H9 (cell line): Measurements from ENCODE around the gene CEP128. TPM values are rescaled to one million over a fixed set of nuclear protein-coding genes. Genes with fewer than 3 reads are reported as not detected.

Source experiments
- DNase-seq: peaks from one replicate; pipeline ENCODE4 v3.0.0-alpha.2; 2017
- H2AFZ ChIP-seq: one replicate; pipeline ENCODE4 v1.6.1; 2013; ENCODE audit warnings: mild to moderate bottlenecking, low read length, control low read depth, moderate library complexity
- H2AK5ac ChIP-seq: 2 replicates; pipeline ENCODE4 v1.6.1; 2013; ENCODE audit warnings: low read length, control low read depth, mixed read lengths; ENCODE audit not compliant: insufficient read length
- H2BK120ac ChIP-seq: one replicate; pipeline ENCODE4 v1.6.1; 2013; ENCODE audit warnings: low read depth, mild to moderate bottlenecking, low read length, control low read depth, inconsistent platforms; ENCODE audit not compliant: poor library complexity, severe bottlenecking
- H2BK12ac ChIP-seq: 2 replicates; pipeline ENCODE4 v1.6.1; 2013; ENCODE audit warnings: low read length, control low read depth, mixed read lengths, low read depth; ENCODE audit not compliant: insufficient read length
- H2BK15ac ChIP-seq: 2 replicates; pipeline ENCODE4 v1.6.1; 2013; ENCODE audit warnings: low read depth, low read length, control low read depth
- H2BK20ac ChIP-seq: one replicate; pipeline ENCODE4 v1.6.1; 2013; ENCODE audit warnings: low read depth, mild to moderate bottlenecking, low read length, control low read depth, inconsistent platforms; ENCODE audit not compliant: poor library complexity, severe bottlenecking
- H2BK5ac ChIP-seq: 2 replicates; pipeline ENCODE4 v1.6.1; 2013; ENCODE audit warnings: low read length, control low read depth, mixed read lengths; ENCODE audit not compliant: insufficient read length
- H3K14ac ChIP-seq: 2 replicates; pipeline ENCODE4 v1.6.1; 2013; ENCODE audit warnings: low read length, control low read depth; ENCODE audit not compliant: insufficient read depth
- H3K18ac ChIP-seq: 2 replicates; pipeline ENCODE4 v1.6.1; 2013; ENCODE audit warnings: low read depth, mild to moderate bottlenecking, mixed read lengths, low read length, control low read depth; ENCODE audit not compliant: insufficient read length
- H3K23ac ChIP-seq: 2 replicates; pipeline ENCODE4 v1.6.1; 2013; ENCODE audit warnings: low read length, control low read depth, mixed read lengths, low read depth; ENCODE audit not compliant: insufficient read length
- H3K23me2 ChIP-seq: 2 replicates; pipeline ENCODE4 v1.6.1; 2013; ENCODE audit warnings: low read depth, mild to moderate bottlenecking, mixed read lengths, low read length, control low read depth; ENCODE audit not compliant: insufficient read length, poor library complexity, severe bottlenecking
- H3K27ac ChIP-seq: 2 replicates; pipeline ENCODE4 v1.5.1; 2013; ENCODE audit warnings: low read length, control low read depth, mixed read lengths, low read depth; ENCODE audit not compliant: insufficient read length
- H3K27me3 ChIP-seq: 2 replicates; pipeline ENCODE4 v1.6.1; 2013; ENCODE audit warnings: low read length, control low read depth, inconsistent platforms; ENCODE audit not compliant: insufficient read depth
- H3K4ac ChIP-seq: 2 replicates; pipeline ENCODE4 v1.6.1; 2013; ENCODE audit warnings: low read depth, mild to moderate bottlenecking, control low read depth, inconsistent platforms, low read length, moderate library complexity
- H3K4me1 ChIP-seq: 2 replicates; pipeline ENCODE4 v1.6.1; 2013; ENCODE audit warnings: low read length, control low read depth, inconsistent platforms; ENCODE audit not compliant: insufficient read depth
- H3K4me2 ChIP-seq: 2 replicates; pipeline ENCODE4 v1.6.1; 2013; ENCODE audit warnings: low read length, control low read depth, mixed read lengths; ENCODE audit not compliant: insufficient read length, insufficient read depth
- H3K56ac ChIP-seq: 2 replicates; pipeline ENCODE4 v1.6.1; 2013; ENCODE audit warnings: low read depth, mild to moderate bottlenecking, mixed read lengths, low read length, control low read depth; ENCODE audit not compliant: insufficient read length
- H3K79me1 ChIP-seq: 2 replicates; pipeline ENCODE4 v1.6.1; 2013; ENCODE audit warnings: low read depth, mild to moderate bottlenecking, moderate library complexity, low read length, control low read depth, inconsistent platforms; ENCODE audit not compliant: insufficient read depth, poor library complexity, severe bottlenecking
- H3K79me2 ChIP-seq: 2 replicates; pipeline ENCODE4 v1.6.1; 2013; ENCODE audit warnings: low read length, control low read depth, inconsistent platforms; ENCODE audit not compliant: insufficient read depth
- H3K9ac ChIP-seq: 2 replicates; pipeline ENCODE4 v1.6.1; 2013; ENCODE audit warnings: low read length, control low read depth, mixed read lengths; ENCODE audit not compliant: insufficient read length; ENCODE audit errors: extremely low read depth
- H3K9me3 ChIP-seq: one replicate; pipeline ENCODE4 v1.6.1; 2013; ENCODE audit warnings: low read depth, low read length, inconsistent platforms; ENCODE audit not compliant: control insufficient read depth
- H3T11ph ChIP-seq: one replicate; pipeline ENCODE4 v1.6.1; 2013; ENCODE audit warnings: mild to moderate bottlenecking, low read length, control low read depth, inconsistent platforms
- H4K20me1 ChIP-seq: one replicate; pipeline ENCODE4 v1.6.1; 2013; ENCODE audit not compliant: control insufficient read depth, insufficient read length, insufficient read depth
- H4K5ac ChIP-seq: 2 replicates; pipeline ENCODE4 v1.6.1; 2013; ENCODE audit warnings: low read depth, mild to moderate bottlenecking, mixed read lengths, low read length, control low read depth; ENCODE audit not compliant: insufficient read length
- H4K8ac ChIP-seq: replicated peaks from 2 replicates; pipeline ENCODE4 v1.6.1; 2013; ENCODE audit warnings: low read length, control low read depth, mixed read lengths, low read depth; ENCODE audit not compliant: insufficient read length
- H4K91ac ChIP-seq: 2 replicates; pipeline ENCODE4 v1.6.1; 2013; ENCODE audit warnings: low read depth, mild to moderate bottlenecking, moderate library complexity, mixed read lengths, low read length, control low read depth; ENCODE audit not compliant: insufficient read length
- H3K27ac Mint-ChIP-seq, 3 experiments: 2 replicates in 2 of 3; 3 replicates in 1 of 3; pipeline ENCODE4 v1.8.0; 2020 to 2021; ENCODE audit warnings: mixed read lengths in 3 of 3, mild to moderate bottlenecking in 1 of 3, moderate library complexity in 1 of 3
- H3K27me3 Mint-ChIP-seq: 2 replicates; pipeline ENCODE4 v1.8.0; 2021; ENCODE audit warnings: low read depth, mild to moderate bottlenecking, moderate library complexity, mixed read lengths
- H3K36me3 Mint-ChIP-seq, 3 experiments: 2 replicates in 2 of 3; 3 replicates in 1 of 3; pipeline ENCODE4 v1.8.0; 2020 to 2021; ENCODE audit warnings: low read depth in 3 of 3, mixed read lengths in 3 of 3; ENCODE audit not compliant: insufficient read depth in 1 of 3
- H3K4me1 Mint-ChIP-seq, 2 experiments: 2 replicates each; pipeline ENCODE4 v1.8.0; 2020; ENCODE audit warnings: mixed read lengths in 2 of 2
- H3K4me3 Mint-ChIP-seq, 2 experiments: 2 replicates in 1 of 2; 3 replicates in 1 of 2; pipeline ENCODE4 v1.8.0; 2020 to 2021; ENCODE audit warnings: mild to moderate bottlenecking in 2 of 2, mixed read lengths in 2 of 2, moderate library complexity in 1 of 2
- H3K9me3 Mint-ChIP-seq, 2 experiments: 2 replicates in 1 of 2; 3 replicates in 1 of 2; pipeline ENCODE4 v1.8.0; 2020; ENCODE audit warnings: mild to moderate bottlenecking in 2 of 2, mixed read lengths in 2 of 2, moderate library complexity in 1 of 2
- CTCF ChIP-seq: fragments of 200-600 bp; sonication (generic); conservative IDR thresholded peaks from 3 replicates; pipeline ENCODE4 v1.8.0; 2021; ENCODE audit warnings: antibody characterized with exemption, mild to moderate bottlenecking
- WGBS: extraction: QIAGEN DNeasy Blood & Tissue Kit; methylation state at CpG from one replicate; pipeline ENCODE4 v1.1.7; 2013; ENCODE audit warnings: missing lambda C conversion rate, low lambda C conversion rate, mixed read lengths; ENCODE audit not compliant: insufficient read length; ENCODE audit errors: extremely low coverage; 5-methylcytosine and 5-hydroxymethylcytosine counted together
- total RNA-seq: library from RNA; stranded (reverse); gene quantifications from 2 replicates; pipeline ENCODE4 v1.2.1, GENCODE V29; 2021

Gene CEP128
- total RNA-seq, 1 experiment from 2014 or later = 16.3 TPM

- Histone ChIP-seq H3K23me2 (no peaks in the 10 kb centered on the region), H2AK5ac (no peak overlapping the region), H2BK12ac (no peak overlapping the region), H4K91ac (no peak overlapping the region), H3K18ac (no peak overlapping the region), H3K9me3 (no peaks in the 10 kb centered on the region), H4K20me1 (no peaks in the 10 kb centered on the region), H3K4me1 (no peaks in the 10 kb centered on the region), H3K27ac (no peak overlapping the region), H3K79me1 (no peaks in the 10 kb centered on the region), H4K5ac (no peak overlapping the region), H3K23ac (no peak overlapping the region), H2BK120ac (no peak overlapping the region), H3K4me2 (no peak overlapping the region), H2BK15ac (no peak overlapping the region), H2AFZ (no peak overlapping the region), H3K4ac (no peak overlapping the region), H3T11ph (no peak overlapping the region), H3K9ac (no peak overlapping the region), H3K79me2 (no peaks in the 10 kb centered on the region), H3K56ac (no peak overlapping the region), H2BK5ac (no peak overlapping the region), H3K27me3 (no peaks in the 10 kb centered on the region), H2BK20ac (no peak overlapping the region), H4K8ac (no peak overlapping the region), H3K14ac (no peak overlapping the region)
- Mint-ChIP-seq H3K36me3 (no peaks in the 10 kb centered on the region), H3K4me1 (no peaks in the 10 kb centered on the region), H3K9me3 (no peaks in the 10 kb centered on the region), H3K27me3 (no peaks in the 10 kb centered on the region), H3K27ac (no peak overlapping the region), H3K4me3 (no peak overlapping the region)
- TF ChIP-seq CTCF = peak; percentile 95
- WGBS = no CpG with 5 or more reads among the region's 6 CpGs
- DNase-seq = peak; percentile 69
Measured at GRCh38 chr14:80987235-80988032, 45.9 kb upstream of the CEP128 start.
